ENCODE data around the gene FAH. TPM values are rescaled to one million over a fixed set of nuclear protein-coding genes. Genes with fewer than 3 reads are reported as not detected.

FAH gene
- polyA plus RNA-seq, 1 experiment = 53.0 TPM

DNA sequence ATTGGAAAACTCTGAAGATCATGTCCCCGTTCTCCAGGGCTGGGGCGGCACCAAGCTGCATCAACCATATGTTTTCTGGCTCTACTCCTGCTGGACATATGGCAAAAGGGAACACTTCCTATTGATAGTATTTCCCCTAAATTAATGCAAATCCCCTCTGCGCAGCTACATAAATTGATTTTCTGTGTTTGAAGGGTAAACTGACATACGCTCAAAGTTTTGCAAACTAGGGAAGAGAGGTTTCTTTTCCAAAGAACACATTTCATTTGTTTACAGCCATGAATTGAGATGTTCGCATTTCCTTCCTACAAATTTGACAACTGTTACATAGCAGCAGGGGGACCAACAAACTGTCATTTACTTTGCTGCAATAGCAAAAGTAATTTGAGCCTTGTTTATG is 63.3 kb downstream of the FAH start:
- no peak for DNase-seq (ENCODE audit: low read depth, low spot score)
- no peaks in the 10 kb centered on the region for H3K9me3 ChIP-seq (ENCODE audit: control insufficient read depth, insufficient read depth, low read length)
- no peak overlapping the region for H3K27ac ChIP-seq (ENCODE audit: low read depth, low read length)
- no peak overlapping the region for H3K4me3 ChIP-seq (ENCODE audit: low read depth, low read length)
- CTCF ChIA-PET = no interaction called here
- peaks cover 14% of the 10 kb centered on the region for H3K27me3 ChIP-seq (ENCODE audit: control insufficient read depth, insufficient read depth, low read length)
- POLR2A ChIA-PET = no interaction called here
- TF ChIP-seq, protein P1, sequence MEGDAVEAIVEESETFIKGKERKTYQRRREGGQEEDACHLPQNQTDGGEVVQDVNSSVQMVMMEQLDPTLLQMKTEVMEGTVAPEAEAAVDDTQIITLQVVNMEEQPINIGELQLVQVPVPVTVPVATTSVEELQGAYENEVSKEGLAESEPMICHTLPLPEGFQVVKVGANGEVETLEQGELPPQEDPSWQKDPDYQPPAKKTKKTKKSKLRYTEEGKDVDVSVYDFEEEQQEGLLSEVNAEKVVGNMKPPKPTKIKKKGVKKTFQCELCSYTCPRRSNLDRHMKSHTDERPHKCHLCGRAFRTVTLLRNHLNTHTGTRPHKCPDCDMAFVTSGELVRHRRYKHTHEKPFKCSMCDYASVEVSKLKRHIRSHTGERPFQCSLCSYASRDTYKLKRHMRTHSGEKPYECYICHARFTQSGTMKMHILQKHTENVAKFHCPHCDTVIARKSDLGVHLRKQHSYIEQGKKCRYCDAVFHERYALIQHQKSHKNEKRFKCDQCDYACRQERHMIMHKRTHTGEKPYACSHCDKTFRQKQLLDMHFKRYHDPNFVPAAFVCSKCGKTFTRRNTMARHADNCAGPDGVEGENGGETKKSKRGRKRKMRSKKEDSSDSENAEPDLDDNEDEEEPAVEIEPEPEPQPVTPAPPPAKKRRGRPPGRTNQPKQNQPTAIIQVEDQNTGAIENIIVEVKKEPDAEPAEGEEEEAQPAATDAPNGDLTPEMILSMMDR (IDR thresholded peaks at IDR 0.05; ENCODE audit: low read depth, low read length) = no peak

DNA sequence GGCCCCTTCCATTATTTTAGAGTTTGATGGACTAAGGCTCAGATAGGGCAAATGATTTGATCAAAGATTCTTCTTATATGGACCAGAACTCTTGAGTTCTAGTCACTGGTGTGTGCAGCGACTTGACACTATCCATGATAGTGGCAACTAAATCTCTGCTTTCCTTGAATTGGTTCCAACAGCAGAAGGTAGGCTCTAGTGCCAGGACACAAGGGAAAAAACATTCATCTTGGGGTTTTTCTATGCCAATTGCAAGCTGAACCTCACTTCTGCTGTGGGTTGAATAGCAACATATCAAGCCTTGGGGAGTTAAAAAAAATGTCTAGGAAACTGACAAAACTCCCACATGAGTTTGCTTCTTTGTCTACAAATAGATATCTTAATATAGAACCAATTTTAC is 64.1 kb downstream of the FAH start:
- H3K27me3 ChIP-seq (ENCODE audit: control insufficient read depth, insufficient read depth, low read length) = peaks cover 8% of the 10 kb centered on the region
- ChIA-PET CTCF (interaction anchor here (1.1 kb wide), 1 partner anchor 18 kb away, joined by 3 read pairs; no protein-coding TSS in a partner anchor), POLR2A (no interaction called here)
- no peak for DNase-seq (ENCODE audit: low read depth, low spot score)
- no peaks in the 10 kb centered on the region for H3K9me3 ChIP-seq (ENCODE audit: control insufficient read depth, insufficient read depth, low read length)
- no peak overlapping the region for H3K27ac ChIP-seq (ENCODE audit: low read depth, low read length)
- no peak overlapping the region for H3K4me3 ChIP-seq (ENCODE audit: low read depth, low read length)
- TF ChIP-seq, protein P1 (IDR thresholded peaks at IDR 0.05; ENCODE audit: low read depth, low read length) = no peak

GRCh38 chr15:80217327-80217900 is 64.6 kb downstream of the FAH start:
- Histone ChIP-seq H3K27ac (ENCODE audit: low read depth, low read length) (no peak overlapping the region), H3K9me3 (ENCODE audit: control insufficient read depth, insufficient read depth, low read length) (no peaks in the 10 kb centered on the region), H3K4me3 (ENCODE audit: low read depth, low read length) (no peak overlapping the region), H3K27me3 (ENCODE audit: control insufficient read depth, insufficient read depth, low read length) (peaks cover 6% of the 10 kb centered on the region)
- ChIA-PET POLR2A (no interaction called here), CTCF (interaction anchor here (1.1 kb wide), 1 partner anchor 18 kb away, joined by 3 read pairs; no protein-coding TSS in a partner anchor)
- TF ChIP-seq, protein P1 (IDR thresholded peaks at IDR 0.05; ENCODE audit: low read depth, low read length) = no peak
- DNase-seq (ENCODE audit: low read depth, low spot score) = no peak

- H3K27ac ChIP-seq (ENCODE audit: low read depth, low read length) = no peak overlapping the region
- TF ChIP-seq, protein P1 (IDR thresholded peaks at IDR 0.05; ENCODE audit: low read depth, low read length) = no peak
- ChIA-PET POLR2A (no interaction called here), CTCF (no interaction called here)
- H3K27me3 ChIP-seq (ENCODE audit: control insufficient read depth, insufficient read depth, low read length) = peaks cover 2% of the 10 kb centered on the region
- H3K4me3 ChIP-seq (ENCODE audit: low read depth, low read length) = no peak overlapping the region
- DNase-seq (ENCODE audit: low read depth, low spot score) = no peak
- H3K9me3 ChIP-seq (ENCODE audit: control insufficient read depth, insufficient read depth, low read length) = no peaks in the 10 kb centered on the region
Observed at GRCh38 chr15:80219955-80220354, 67.2 kb downstream of the FAH start.

GRCh38 chr15:80228959-80229610 is 76.3 kb downstream of the FAH start:
- H3K27me3 ChIP-seq (ENCODE audit: control insufficient read depth, insufficient read depth, low read length) = peaks cover 27% of the 10 kb centered on the region
- DNase-seq (ENCODE audit: low read depth, low spot score) = no peak
- H3K9me3 ChIP-seq (ENCODE audit: control insufficient read depth, insufficient read depth, low read length) = no peaks in the 10 kb centered on the region
- POLR2A ChIA-PET = no interaction called here
- TF ChIP-seq, protein P1 (IDR thresholded peaks at IDR 0.05; ENCODE audit: low read depth, low read length) = no peak
- CTCF ChIA-PET = interaction anchor here (1.1 kb wide), 1 partner anchor 9 kb away, joined by 3 read pairs; no protein-coding TSS in a partner anchor
- H3K27ac ChIP-seq (ENCODE audit: low read depth, low read length) = no peak overlapping the region
- H3K4me3 ChIP-seq (ENCODE audit: low read depth, low read length) = no peak overlapping the region

All from AG04450 (cell line).